Stimulated activated effector memory CD8-positive, alpha-beta T cell treated with anti-CD3 and anti-CD28 coated beads, Interleukin-12 subunit alpha, Interleukin-12 subunit beta, amount 100 ng/mL, for 72 hours (primary cell): Measurements from ENCODE around the gene SEMA3D.

Experiments used
- ATAC-seq: fragments of 150-1000 bp; cut with Tn5 transposase; 2 replicates; pipeline ENCODE4 v1.10.0; 2021
- DNase-seq, 2 donors: peaks; one replicate each; pipeline ENCODE4 v3.0.0; 2021 to 2022; ENCODE audit warnings: low spot score in 2 of 2
- H3K27ac Mint-ChIP-seq: one replicate; pipeline ENCODE4 v1.8.0; 2022; ENCODE audit warnings: mild to moderate bottlenecking, mixed read lengths
- H3K36me3 Mint-ChIP-seq: one replicate; pipeline ENCODE4 v1.8.0; 2022; ENCODE audit warnings: mild to moderate bottlenecking, mixed read lengths
- H3K4me1 Mint-ChIP-seq: one replicate; pipeline ENCODE4 v1.8.0; 2022; ENCODE audit warnings: mixed read lengths
- H3K4me3 Mint-ChIP-seq: one replicate; pipeline ENCODE4 v1.8.0; 2022; ENCODE audit warnings: mild to moderate bottlenecking, mixed read lengths
- H3K9me3 Mint-ChIP-seq: one replicate; pipeline ENCODE4 v1.8.0; 2022; ENCODE audit warnings: mixed read lengths

The SEMA3D gene

DNA sequence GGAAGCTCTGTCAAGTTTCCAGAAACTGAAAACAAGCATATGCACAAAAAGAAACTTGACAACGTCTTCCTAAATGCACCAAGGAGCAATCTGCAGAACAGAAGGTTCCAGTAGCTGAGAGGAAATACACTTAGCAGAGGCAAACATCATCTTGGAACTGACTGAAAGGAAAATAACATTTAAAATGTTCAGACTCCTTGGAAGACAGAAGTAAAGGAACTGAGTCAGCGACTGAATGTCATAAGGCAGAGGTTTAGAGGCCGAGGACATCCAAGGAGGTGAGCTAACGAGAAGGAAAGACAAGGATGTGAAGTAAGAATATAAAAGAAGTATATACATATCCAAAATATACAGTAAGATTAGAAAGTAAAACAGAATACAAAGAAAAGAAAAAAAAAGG, 24.1 kb downstream of the SEMA3D start:
- Mint-ChIP-seq H3K4me3 (no peak overlapping the region), H3K4me1 (no peaks in the 10 kb centered on the region), H3K9me3 (peaks cover 27% of the 10 kb centered on the region), H3K36me3 (no peaks in the 10 kb centered on the region), H3K27ac (no peak overlapping the region)
- DNase-seq (no peak), ATAC-seq (no peak)

DNA sequence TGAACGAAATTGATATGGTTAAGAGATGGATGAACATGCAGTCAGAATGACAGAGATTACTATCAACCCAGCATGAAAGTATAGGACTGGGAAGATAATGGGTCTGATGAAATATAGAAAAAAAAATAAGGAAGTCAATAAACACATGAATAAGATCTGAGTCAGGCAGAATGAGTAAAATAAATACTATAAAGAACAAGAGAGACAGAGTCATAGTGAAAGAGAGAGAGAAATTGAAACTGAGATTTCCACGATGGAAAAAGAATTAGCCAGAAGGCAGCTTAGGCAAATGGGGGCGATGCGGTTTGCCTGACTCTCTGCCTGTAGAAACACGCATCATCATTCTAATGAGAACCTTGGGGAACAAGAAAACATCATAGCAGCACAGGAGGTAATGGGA, 26.6 kb downstream of the SEMA3D start:
- no peak overlapping the region for H3K4me3 Mint-ChIP-seq
- H3K9me3 Mint-ChIP-seq, result peaks cover 25% of the 10 kb centered on the region
- no peaks in the 10 kb centered on the region for H3K36me3 Mint-ChIP-seq
- DNase-seq (no peak), ATAC-seq (peak; percentile 28)
- no peak overlapping the region for H3K27ac Mint-ChIP-seq
- no peaks in the 10 kb centered on the region for H3K4me1 Mint-ChIP-seq

DNA sequence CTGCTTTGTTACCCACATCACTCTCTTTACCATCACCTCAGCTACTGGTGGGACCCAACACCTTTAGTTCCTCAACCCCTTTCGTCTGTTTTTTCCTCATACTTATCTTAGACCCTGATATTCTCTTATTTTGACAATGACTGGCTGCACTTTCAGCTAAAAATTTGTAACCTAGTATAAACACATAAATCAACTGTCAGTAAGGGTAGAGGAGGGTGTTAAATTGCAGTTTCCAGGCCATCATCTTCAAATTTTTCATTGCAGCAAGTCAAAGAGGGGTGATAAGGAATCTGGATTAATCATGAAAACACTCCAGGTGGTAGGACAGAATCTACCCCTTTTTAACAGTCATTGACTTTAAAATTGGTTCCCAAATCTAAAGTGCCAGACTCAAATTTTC, 27.9 kb downstream of the SEMA3D start:
- Mint-ChIP-seq H3K4me3 (no peak overlapping the region), H3K4me1 (no peaks in the 10 kb centered on the region), H3K9me3 (peaks cover 25% of the 10 kb centered on the region), H3K36me3 (no peaks in the 10 kb centered on the region), H3K27ac (no peak overlapping the region)
- DNase-seq (no peak), ATAC-seq (no peak)

DNA sequence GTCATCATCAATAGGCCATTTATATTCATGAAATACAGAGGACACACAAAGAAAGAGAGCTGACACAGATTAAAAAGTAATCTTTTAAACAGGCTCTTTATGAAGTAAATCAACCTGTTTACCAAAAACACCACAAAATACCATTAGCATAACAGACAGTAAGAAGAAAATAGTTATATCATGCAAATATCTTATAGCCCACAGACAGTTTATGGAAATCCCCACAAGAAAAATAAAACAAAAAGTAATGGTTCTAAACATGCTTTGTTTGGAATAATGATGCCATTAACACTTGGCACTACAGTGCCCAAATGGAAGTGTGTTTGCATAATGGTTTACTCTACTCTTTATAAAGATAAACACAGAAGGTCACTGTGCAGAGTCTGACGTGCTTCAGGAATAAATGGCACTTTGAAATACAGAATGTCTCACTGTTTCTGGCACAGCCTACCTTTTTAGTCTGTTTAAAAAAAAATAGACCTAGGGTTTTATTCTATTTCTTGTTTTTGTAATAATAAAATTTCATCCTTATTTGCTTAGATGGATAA, 30.1 kb downstream of the SEMA3D start:
- Mint-ChIP-seq H3K36me3 (no peaks in the 10 kb centered on the region), H3K9me3 (peaks cover 21% of the 10 kb centered on the region), H3K27ac (no peak overlapping the region)

DNA sequence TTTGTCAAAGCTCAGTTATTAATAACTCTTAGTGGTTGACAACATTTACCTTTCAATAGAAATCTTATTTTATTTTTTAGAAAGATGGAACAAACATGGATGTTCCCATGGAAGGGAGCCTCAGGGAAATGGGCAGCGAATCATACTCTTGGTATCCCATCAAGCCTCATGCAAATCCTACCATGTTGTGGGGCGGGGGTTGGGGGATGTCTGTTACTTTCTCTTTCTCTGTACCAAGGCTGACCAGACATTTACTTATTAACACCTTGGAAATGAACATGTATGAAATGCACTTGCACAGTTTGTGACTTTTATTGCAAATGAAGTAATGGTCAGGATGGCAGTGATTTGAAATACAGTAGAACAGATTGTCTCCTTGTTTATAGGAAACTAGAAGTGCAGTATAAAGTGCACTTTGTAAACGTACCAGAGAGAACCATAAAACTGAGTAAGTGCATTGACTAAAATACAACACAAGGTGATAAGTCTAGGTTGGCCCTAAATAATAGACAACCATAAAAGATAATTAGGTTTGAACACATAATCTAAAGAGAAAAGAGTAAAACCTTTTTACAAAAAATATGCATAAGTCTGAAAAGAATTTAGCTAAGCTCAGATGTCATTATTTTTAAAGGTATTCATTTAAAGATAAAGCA, 32.4 kb downstream of the SEMA3D start:
- DNase-seq (no peak), ATAC-seq (no peak)
- peaks cover 10% of the 10 kb centered on the region for H3K9me3 Mint-ChIP-seq
- H3K27ac Mint-ChIP-seq, result no peak overlapping the region
- no peaks in the 10 kb centered on the region for H3K36me3 Mint-ChIP-seq
- no peaks in the 10 kb centered on the region for H3K4me1 Mint-ChIP-seq
- no peak overlapping the region for H3K4me3 Mint-ChIP-seq

More for the DNA sequence above, 30.1 kb downstream of the SEMA3D start:
- ATAC-seq, result no peak
- Mint-ChIP-seq H3K4me1 (no peaks in the 10 kb centered on the region), H3K4me3 (no peak overlapping the region)
- DNase-seq, result no peak

GRCh38 chr7:85153715-85154114, 33.1 kb downstream of the SEMA3D start:
- Mint-ChIP-seq H3K36me3 (no peaks in the 10 kb centered on the region), H3K4me1 (no peaks in the 10 kb centered on the region), H3K4me3 (no peak overlapping the region), H3K9me3 (peaks cover 9% of the 10 kb centered on the region), H3K27ac (no peak overlapping the region)
- DNase-seq (no peak), ATAC-seq (no peak)

DNA sequence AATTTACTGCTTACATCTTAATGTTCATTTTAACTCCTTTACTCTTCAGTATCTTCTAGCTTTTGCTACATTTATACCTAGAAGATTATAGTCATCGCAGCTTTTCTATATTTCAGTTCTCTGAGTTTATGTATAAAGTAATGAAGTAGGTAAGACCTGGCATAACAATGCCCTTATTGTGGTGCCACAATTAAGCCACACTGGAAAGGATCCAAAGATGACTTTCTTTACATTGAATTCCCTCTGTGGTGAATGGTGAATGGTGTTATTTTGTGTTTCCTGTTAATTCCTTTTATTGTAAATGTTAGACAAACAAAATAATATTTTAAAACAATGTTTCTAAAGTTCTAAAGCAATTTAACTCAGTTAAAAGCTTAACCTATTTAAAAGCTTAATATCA, 36.2 kb downstream of the SEMA3D start:
- Mint-ChIP-seq H3K27ac (no peak overlapping the region), H3K4me3 (no peak overlapping the region), H3K4me1 (no peaks in the 10 kb centered on the region), H3K9me3 (peaks cover 6% of the 10 kb centered on the region), H3K36me3 (no peaks in the 10 kb centered on the region)
- no peak for DNase-seq
- ATAC-seq, result no peak

GRCh38 chr7:85144771-85145170, 42.1 kb downstream of the SEMA3D start:
- Mint-ChIP-seq H3K4me3 (no peak overlapping the region), H3K4me1 (no peaks in the 10 kb centered on the region), H3K9me3 (peaks cover 3% of the 10 kb centered on the region), H3K27ac (no peak overlapping the region), H3K36me3 (no peaks in the 10 kb centered on the region)
- DNase-seq (no peak), ATAC-seq (no peak)

DNA sequence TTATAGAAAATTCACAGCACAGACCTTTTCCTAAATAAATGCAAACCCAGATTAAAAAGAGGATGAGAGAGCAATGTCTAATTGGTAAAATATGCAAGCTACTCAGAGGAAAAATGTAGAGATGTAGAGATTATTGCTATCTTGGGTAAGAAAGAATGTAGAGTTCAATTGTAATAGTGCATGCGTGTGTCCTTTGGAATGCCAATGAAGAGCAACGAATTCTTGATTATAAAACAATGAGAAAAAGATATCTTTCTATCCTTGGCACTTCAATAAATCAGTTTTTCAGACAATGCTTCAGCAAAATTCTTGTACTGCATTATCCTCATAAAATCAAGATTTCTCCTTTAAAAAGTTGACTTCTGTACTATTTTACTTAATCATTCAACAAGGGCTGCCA, 50.9 kb downstream of the SEMA3D start:
- no peaks in the 10 kb centered on the region for H3K36me3 Mint-ChIP-seq
- no peak for ATAC-seq
- H3K27ac Mint-ChIP-seq, result no peak overlapping the region
- no peaks in the 10 kb centered on the region for H3K4me1 Mint-ChIP-seq
- no peak overlapping the region for H3K4me3 Mint-ChIP-seq
- no peak for DNase-seq
- H3K9me3 Mint-ChIP-seq, result peaks cover 8% of the 10 kb centered on the region

DNA sequence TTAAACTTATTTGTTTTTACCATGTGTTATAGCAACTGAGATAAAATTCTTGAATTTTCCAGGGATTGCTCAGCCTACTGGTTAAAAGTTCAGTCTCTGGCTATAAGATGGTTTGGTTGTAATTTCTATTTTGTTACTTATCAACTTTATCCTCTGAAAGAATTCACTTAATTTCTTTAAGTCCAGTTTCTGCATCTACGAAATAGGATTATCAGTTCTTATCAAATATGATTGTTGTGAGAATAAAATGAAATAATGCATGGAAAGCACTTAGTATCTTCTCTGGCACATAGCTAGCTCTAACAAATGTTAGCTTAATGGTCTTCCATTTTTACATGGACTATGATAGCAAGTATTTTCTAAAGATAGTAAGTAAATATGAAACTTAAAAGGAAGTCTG, 53.3 kb downstream of the SEMA3D start:
- DNase-seq, result no peak
- Mint-ChIP-seq H3K4me1 (no peaks in the 10 kb centered on the region), H3K9me3 (peaks cover 3% of the 10 kb centered on the region), H3K4me3 (no peak overlapping the region), H3K36me3 (no peaks in the 10 kb centered on the region), H3K27ac (no peak overlapping the region)
- no peak for ATAC-seq

GRCh38 chr7:85133006-85133405, 53.9 kb downstream of the SEMA3D start:
- Mint-ChIP-seq H3K4me1 (no peaks in the 10 kb centered on the region), H3K27ac (no peak overlapping the region), H3K9me3 (peaks cover 3% of the 10 kb centered on the region), H3K36me3 (no peaks in the 10 kb centered on the region), H3K4me3 (no peak overlapping the region)
- ATAC-seq, result no peak
- no peak for DNase-seq

GRCh38 chr7:85130702-85131101, 56.2 kb downstream of the SEMA3D start:
- Mint-ChIP-seq H3K9me3 (peaks cover 3% of the 10 kb centered on the region), H3K27ac (no peak overlapping the region), H3K4me3 (no peak overlapping the region), H3K4me1 (no peaks in the 10 kb centered on the region), H3K36me3 (no peaks in the 10 kb centered on the region)
- ATAC-seq, result no peak
- DNase-seq, result no peak

GRCh38 chr7:85126383-85126782, 60.5 kb downstream of the SEMA3D start:
- Mint-ChIP-seq H3K36me3 (no peaks in the 10 kb centered on the region), H3K4me3 (no peak overlapping the region), H3K9me3 (peaks cover 2% of the 10 kb centered on the region), H3K4me1 (no peaks in the 10 kb centered on the region), H3K27ac (no peak overlapping the region)
- DNase-seq (no peak), ATAC-seq (no peak)

GRCh38 chr7:85125651-85126131, 61.2 kb downstream of the SEMA3D start:
- no peak overlapping the region for H3K4me3 Mint-ChIP-seq
- H3K36me3 Mint-ChIP-seq, result no peaks in the 10 kb centered on the region
- H3K9me3 Mint-ChIP-seq, result peaks cover 2% of the 10 kb centered on the region
- no peak overlapping the region for H3K27ac Mint-ChIP-seq
- DNase-seq (no peak), ATAC-seq (no peak)
- H3K4me1 Mint-ChIP-seq, result no peaks in the 10 kb centered on the region

GRCh38 chr7:85125176-85125575, 61.7 kb downstream of the SEMA3D start:
- H3K36me3 Mint-ChIP-seq, result no peaks in the 10 kb centered on the region
- ATAC-seq (no peak), DNase-seq (no peak)

DNA sequence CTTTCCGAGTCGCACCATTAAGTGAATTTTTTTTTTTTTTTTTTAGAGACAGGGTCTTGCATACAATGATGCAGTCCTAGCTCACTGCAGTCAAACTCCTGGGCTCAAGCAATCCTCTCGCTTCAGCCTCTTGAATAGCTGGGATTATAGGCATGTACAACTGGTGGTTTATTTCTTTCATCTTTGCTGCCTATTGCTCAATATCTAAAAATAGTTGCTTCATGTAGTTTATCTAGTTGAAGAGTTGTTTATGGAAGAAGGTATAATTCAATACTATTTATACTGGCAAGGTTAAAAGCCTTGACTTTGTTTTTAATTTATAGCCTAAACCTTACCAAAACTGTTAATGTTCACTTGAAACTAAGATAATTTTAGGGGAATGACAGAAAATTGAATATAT, 66.9 kb downstream of the SEMA3D start:
- Mint-ChIP-seq H3K9me3 (peaks cover 2% of the 10 kb centered on the region), H3K4me1 (no peaks in the 10 kb centered on the region), H3K36me3 (no peaks in the 10 kb centered on the region), H3K4me3 (no peak overlapping the region), H3K27ac (no peak overlapping the region)
- no peak for ATAC-seq
- DNase-seq, result no peak

More at GRCh38 chr7:85125176-85125575, 61.7 kb downstream of the SEMA3D start:
- Mint-ChIP-seq H3K27ac (no peak overlapping the region), H3K4me3 (no peak overlapping the region), H3K9me3 (peaks cover 2% of the 10 kb centered on the region), H3K4me1 (no peaks in the 10 kb centered on the region)
